Lung (tissue), 12 donors: ENCODE data around the gene AGPAT3. TPM values are rescaled to one million over a fixed set of nuclear protein-coding genes. Genes with fewer than 3 reads are reported as not detected.
A peak's percentile ranks its signal among the peaks of the same experiment; 100 is the strongest.
"Not testable (repeated sequence)": the region's sequence is repeated elsewhere in the genome, so short reads cannot be mapped to it uniquely, and the experiment has no call there.

Source experiments
- ATAC-seq: fragments of 200-7000 bp; cut with Tn5 transposase; one replicate; pipeline ENCODE4 v1.9.1; 2020; ENCODE audit warnings: moderate number of reproducible peaks; ENCODE audit not compliant: insufficient read depth, low FRiP score
- DNase-seq, 3 donors: peaks; one replicate each; pipeline ENCODE4 v3.0.0-alpha.2; 2013 to 2017
- H3K27ac ChIP-seq, 2 donors: one replicate each; pipeline ENCODE4 v1.5.1; 2013; ENCODE audit warnings: mild to moderate bottlenecking in 2 of 2, moderate library complexity in 2 of 2, control low read depth in 1 of 2, inconsistent platforms in 1 of 2, low read depth in 1 of 2, low read length in 1 of 2
- H3K27me3 ChIP-seq, 3 donors: one replicate each; pipeline ENCODE4 v1.5.1; 2013; ENCODE audit warnings: low read length in 2 of 3; ENCODE audit not compliant: control insufficient read depth in 3 of 3, insufficient read depth in 3 of 3
- H3K36me3 ChIP-seq, 4 donors: one replicate each; pipeline ENCODE4 v1.5.1; 2013; ENCODE audit warnings: low read length in 4 of 4, mild to moderate bottlenecking in 1 of 4, moderate library complexity in 1 of 4; ENCODE audit not compliant: control insufficient read depth in 4 of 4, insufficient read depth in 4 of 4
- H3K4me1 ChIP-seq, 5 donors: one replicate each; pipeline ENCODE4 v1.5.1; 2013; ENCODE audit warnings: low read length in 5 of 5, mild to moderate bottlenecking in 2 of 5, moderate library complexity in 1 of 5; ENCODE audit not compliant: control insufficient read depth in 5 of 5, insufficient read depth in 5 of 5
- H3K4me3 ChIP-seq: one replicate; pipeline ENCODE4 v1.5.1; 2013; ENCODE audit warnings: mild to moderate bottlenecking, control low read depth, moderate library complexity
- H3K9ac ChIP-seq, 2 donors: one replicate each; pipeline ENCODE4 v1.5.1; 2013; ENCODE audit warnings: low read length in 2 of 2, control low read depth in 1 of 2; ENCODE audit not compliant: insufficient read depth in 1 of 2
- H3K9me3 ChIP-seq, 4 donors: one replicate each; pipeline ENCODE4 v1.5.1; 2013; ENCODE audit warnings: low read length in 3 of 4, mild to moderate bottlenecking in 1 of 4, moderate library complexity in 1 of 4; ENCODE audit not compliant: control insufficient read depth in 4 of 4, insufficient read depth in 3 of 4
- CTCF ChIP-seq: IDR thresholded peaks from 2 replicates; pipeline ENCODE4 v1.5.1; 2012; ENCODE audit warnings: mild to moderate bottlenecking; ENCODE audit errors: control extremely low read depth, extremely low read depth
- WGBS, 2 donors: extraction: QIAGEN DNeasy Blood & Tissue Kit; methylation state at CpG; one replicate each; pipeline ENCODE4 v1.1.7; 2013; 5-methylcytosine and 5-hydroxymethylcytosine counted together
- polyA plus RNA-seq, 2 donors: library from polyadenylated mRNA; stranded (reverse); fragments of 200-250 nt; gene quantifications; one replicate each; pipeline ENCODE4 v1.2.1, GENCODE V29; 2013
- total RNA-seq, 2 donors: library from RNA; depleted of rRNA in 1 of 2; stranded (reverse); fragments of >200 nt in 1 of 2; gene quantifications; one replicate each; pipeline ENCODE4 v1.2.1, GENCODE V29; 2014 to 2021
- donor health status: control.
- donor health status: control.
- donor health status: Bipolar disorder and iron deficiency.
- donor health status: healthy.
- donor health status: DM: yes; HTN: yes; CAD: no.

AGPAT3 gene
- total and polyA plus RNA-seq, 4 donors, result 29.4 to 120 (median 43.9) TPM

DNA sequence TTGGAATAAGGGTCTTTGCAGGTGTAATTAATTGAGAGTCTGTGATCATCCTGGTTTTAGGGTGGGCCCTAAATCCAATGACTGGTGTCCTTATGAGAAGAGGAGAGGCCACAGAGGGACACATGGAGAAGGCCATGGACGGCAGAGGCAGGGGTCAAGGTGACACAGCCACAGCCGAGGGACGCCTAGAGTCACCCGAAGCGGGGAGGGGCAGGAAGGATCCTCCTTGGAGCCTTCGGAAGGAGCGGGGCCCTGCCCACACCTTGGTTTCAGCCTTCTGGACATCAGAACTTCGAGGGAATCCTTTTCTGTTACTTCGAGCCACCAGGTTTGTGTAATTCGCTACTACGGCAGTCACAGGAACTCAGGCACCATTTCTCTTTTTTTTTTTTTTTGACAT is 44.6 kb upstream of the AGPAT3 start:
- Histone ChIP-seq H3K27ac (no peak overlapping the region), H3K4me3 (no peak overlapping the region), H3K4me1 (peaks cover 0 to 4% (median 0%) of the 10 kb centered on the region in 5 donors), H3K9ac (no peak overlapping the region), H3K27me3 (no peaks in the 10 kb centered on the region), H3K36me3 (no peaks in the 10 kb centered on the region), H3K9me3 (peaks cover 0 to 7% (median 1%) of the 10 kb centered on the region in 4 donors)
- DNase-seq, result no peak
- WGBS, 2 donors, result 90 to 92% methylated on average over 11 of the region's 11 CpGs
- no peak for TF ChIP-seq CTCF
- no peak for ATAC-seq

DNA sequence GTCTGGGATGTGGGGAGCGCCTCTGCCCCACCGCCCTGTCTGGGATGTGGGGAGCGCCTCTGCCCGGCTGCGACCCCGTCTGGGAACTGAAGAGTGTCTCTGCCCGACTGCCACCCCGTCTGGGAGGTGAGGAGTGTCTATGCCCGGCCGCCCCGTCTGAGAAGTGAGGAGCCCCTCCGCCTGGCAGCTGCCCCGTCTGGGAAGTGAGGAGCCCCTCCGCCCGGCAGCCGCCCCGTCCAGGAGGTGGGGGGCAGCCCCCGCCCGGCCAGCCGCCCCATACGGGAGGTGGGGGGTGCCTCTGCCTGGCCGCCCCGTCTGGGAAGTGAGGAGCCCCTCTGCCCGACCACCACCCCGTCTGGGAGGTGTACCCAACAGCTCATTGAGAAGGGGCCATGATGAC is 42.9 kb upstream of the AGPAT3 start:
- H3K9me3 ChIP-seq, DNase-seq, ATAC-seq, H3K4me3 ChIP-seq, H3K9ac ChIP-seq, H3K27me3 ChIP-seq, H3K36me3 ChIP-seq, H3K27ac ChIP-seq, H3K4me1 ChIP-seq: not testable (repeated sequence)
- 94 to 97% methylated on average over 23 to 25 of the region's 25 CpGs for WGBS, 2 donors

DNA sequence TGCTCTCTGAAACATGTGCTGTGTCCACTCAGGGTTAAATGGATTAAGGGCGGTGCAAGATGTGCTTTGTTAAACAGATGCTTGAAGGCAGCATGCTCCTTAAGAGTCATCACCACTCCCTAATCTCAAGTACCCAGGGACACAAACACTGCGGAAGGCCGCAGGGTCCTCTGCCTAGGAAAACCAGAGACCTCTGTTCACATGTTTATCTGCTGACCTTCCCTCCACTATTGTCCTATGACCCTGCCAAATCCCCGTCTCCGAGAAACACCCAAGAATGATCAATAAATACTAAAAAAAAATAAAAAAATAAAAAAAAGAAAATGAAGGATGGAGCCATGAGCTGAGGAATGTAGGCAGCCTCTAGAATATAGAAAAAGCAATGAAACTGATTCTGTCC is 42.3 kb upstream of the AGPAT3 start:
- WGBS, 2 donors, result 93% methylated on average over 2 of the region's 5 CpGs
- not testable (repeated sequence) for H3K36me3 ChIP-seq, H3K4me1 ChIP-seq, ATAC-seq, DNase-seq, H3K27me3 ChIP-seq, H3K27ac ChIP-seq, H3K9ac ChIP-seq, H3K9me3 ChIP-seq, H3K4me3 ChIP-seq

DNA sequence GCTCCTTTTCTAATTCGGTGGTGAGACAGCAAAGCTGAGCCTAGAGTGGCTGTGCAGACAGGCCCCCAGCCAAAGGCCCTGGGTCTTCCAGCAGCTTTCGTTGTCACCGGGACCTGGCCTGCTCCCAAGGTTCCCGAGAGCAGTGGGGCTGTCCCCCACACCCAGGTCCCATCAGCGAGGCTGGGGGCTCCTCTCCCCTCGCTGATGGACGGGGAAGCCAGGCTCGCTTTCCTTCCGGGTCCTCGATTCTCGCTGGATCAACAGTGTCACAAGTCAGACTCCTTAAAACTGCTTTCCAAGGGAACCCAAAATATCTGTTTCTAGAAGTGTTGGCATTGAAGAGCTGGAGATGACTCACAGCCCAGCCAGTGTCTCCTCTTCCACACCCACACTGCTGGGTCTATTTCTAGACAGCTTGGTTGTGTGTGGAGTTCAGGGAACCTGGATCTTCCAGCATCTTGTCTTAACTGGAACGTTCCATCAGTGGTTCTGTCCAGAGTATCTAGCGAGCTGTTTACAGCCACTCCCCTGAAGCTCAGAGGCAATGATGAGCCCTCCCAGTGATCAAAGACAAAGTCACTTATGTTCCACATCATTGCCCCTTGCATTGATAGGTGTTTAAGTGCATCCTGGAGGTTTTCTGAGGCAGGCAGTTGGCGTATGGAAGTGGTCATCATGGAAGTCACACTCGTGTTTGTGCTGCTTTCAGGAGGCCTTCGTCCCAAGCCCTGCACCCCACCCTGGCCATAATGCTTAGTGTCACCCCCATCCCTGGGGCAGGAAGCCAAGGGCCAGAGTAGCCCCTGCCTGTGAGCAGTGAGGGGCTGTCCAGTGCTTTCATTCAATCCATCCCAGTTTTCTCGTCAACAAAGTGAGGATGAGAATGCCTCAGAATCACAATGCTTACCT is 40.4 kb upstream of the AGPAT3 start:
- 82 to 88% methylated on average over 17 of the region's 17 CpGs for WGBS, 2 donors
- Histone ChIP-seq H3K27ac (no peak overlapping the region), H3K27me3 (peaks cover 0 to 4% (median 0%) of the 10 kb centered on the region in 3 donors), H3K36me3 (no peaks in the 10 kb centered on the region), H3K4me1 (no peaks in the 10 kb centered on the region), H3K9ac (no peak overlapping the region), H3K9me3 (no peaks in the 10 kb centered on the region), H3K4me3 (no peak overlapping the region)
- ATAC-seq (no peak), DNase-seq (peak in 1 of 3 donors; percentile 4)
- TF ChIP-seq CTCF, result no peak
